ENCODE data around the gene PDZD2.

GRCh38 chr5:32108167-32108566 is 469.2 kb downstream of the PDZD2 start:
- TF ChIP-seq CTCF (IDR thresholded peaks at IDR 0.05; ENCODE audit: extremely low read depth in 1 of 2, insufficient read depth in 1 of 2, low read depth in 1 of 2, low read length in 2 of 2) (no peak), POLR2AphosphoS5 (IDR thresholded peaks at IDR 0.05; ENCODE audit: insufficient read depth, low read depth, low read length) (no peak)

Data from endothelial cell of umbilical vein (primary cell).